Bronchial epithelial cell (primary cell): ENCODE measurements around the gene RAD9A. TPM values are rescaled to one million over a fixed set of nuclear protein-coding genes. Genes with fewer than 3 reads are reported as not detected.

Experiments used
- DNase-seq: peaks from one replicate; pipeline ENCODE4 v3.0.0-alpha.2; 2010; ENCODE audit warnings: low read depth
- FAIRE-seq: peaks from 2 replicates; lab custom pipeline; 2011; peaks lifted over from hg19 to GRCh38; lab: Jason Lieb, UNC
- H3K27me3 ChIP-seq: 2 replicates; pipeline ENCODE4 v1.5.1; 2011; ENCODE audit warnings: low read length; ENCODE audit not compliant: control insufficient read depth, insufficient read depth
- H3K36me3 ChIP-seq: 2 replicates; pipeline ENCODE4 v1.5.1; 2011; ENCODE audit warnings: low read length; ENCODE audit not compliant: control insufficient read depth, insufficient read depth
- H3K4me3 ChIP-seq: 2 replicates; pipeline ENCODE4 v1.5.1; 2011; ENCODE audit warnings: mild to moderate bottlenecking, low read depth, low read length, control low read depth
- total RNA-seq: library from RNA; depleted of rRNA; stranded (reverse); fragments of >200 nt; gene quantifications from 2 replicates; pipeline ENCODE4 v1.2.1, GENCODE V29; 2014
- TF ChIP-seq, protein P1 (sequence below): IDR thresholded peaks from 2 replicates; pipeline ENCODE4 v1.5.1; 2011; ENCODE audit warnings: mild to moderate bottlenecking, moderate library complexity, low read length, control low read depth, inconsistent platforms; ENCODE audit not compliant: insufficient read depth, severe bottlenecking

Gene RAD9A
- total RNA-seq, 1 donor from 2014 or later: 8.7 TPM

DNA sequence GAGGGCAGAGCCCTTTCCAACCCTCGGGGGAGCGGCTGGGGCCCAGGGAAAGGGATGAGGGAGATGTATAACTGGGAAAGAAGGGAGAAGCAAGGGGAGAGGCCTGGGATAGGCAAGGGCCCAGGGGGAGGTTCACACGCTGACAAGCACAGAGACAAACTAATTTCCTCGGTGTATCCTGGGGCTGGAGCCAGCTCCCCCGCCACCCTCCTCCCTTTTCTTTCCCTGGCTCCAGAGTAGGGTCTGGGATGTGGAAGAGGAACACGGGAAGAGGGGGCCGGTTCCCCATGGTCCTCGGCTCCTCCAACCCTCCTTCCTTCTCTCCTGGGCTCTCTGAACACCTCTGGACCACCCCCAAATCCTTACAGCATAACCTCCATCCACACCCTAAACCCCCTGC is 25.2 kb upstream of the RAD9A start:
- TF ChIP-seq, protein P1, sequence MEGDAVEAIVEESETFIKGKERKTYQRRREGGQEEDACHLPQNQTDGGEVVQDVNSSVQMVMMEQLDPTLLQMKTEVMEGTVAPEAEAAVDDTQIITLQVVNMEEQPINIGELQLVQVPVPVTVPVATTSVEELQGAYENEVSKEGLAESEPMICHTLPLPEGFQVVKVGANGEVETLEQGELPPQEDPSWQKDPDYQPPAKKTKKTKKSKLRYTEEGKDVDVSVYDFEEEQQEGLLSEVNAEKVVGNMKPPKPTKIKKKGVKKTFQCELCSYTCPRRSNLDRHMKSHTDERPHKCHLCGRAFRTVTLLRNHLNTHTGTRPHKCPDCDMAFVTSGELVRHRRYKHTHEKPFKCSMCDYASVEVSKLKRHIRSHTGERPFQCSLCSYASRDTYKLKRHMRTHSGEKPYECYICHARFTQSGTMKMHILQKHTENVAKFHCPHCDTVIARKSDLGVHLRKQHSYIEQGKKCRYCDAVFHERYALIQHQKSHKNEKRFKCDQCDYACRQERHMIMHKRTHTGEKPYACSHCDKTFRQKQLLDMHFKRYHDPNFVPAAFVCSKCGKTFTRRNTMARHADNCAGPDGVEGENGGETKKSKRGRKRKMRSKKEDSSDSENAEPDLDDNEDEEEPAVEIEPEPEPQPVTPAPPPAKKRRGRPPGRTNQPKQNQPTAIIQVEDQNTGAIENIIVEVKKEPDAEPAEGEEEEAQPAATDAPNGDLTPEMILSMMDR: no peak
- H3K27me3 ChIP-seq: no peaks in the 10 kb centered on the region
- FAIRE-seq: peak; percentile 7
- no peak overlapping the region for H3K4me3 ChIP-seq
- no peak for DNase-seq
- peaks cover 3% of the 10 kb centered on the region for H3K36me3 ChIP-seq

DNA sequence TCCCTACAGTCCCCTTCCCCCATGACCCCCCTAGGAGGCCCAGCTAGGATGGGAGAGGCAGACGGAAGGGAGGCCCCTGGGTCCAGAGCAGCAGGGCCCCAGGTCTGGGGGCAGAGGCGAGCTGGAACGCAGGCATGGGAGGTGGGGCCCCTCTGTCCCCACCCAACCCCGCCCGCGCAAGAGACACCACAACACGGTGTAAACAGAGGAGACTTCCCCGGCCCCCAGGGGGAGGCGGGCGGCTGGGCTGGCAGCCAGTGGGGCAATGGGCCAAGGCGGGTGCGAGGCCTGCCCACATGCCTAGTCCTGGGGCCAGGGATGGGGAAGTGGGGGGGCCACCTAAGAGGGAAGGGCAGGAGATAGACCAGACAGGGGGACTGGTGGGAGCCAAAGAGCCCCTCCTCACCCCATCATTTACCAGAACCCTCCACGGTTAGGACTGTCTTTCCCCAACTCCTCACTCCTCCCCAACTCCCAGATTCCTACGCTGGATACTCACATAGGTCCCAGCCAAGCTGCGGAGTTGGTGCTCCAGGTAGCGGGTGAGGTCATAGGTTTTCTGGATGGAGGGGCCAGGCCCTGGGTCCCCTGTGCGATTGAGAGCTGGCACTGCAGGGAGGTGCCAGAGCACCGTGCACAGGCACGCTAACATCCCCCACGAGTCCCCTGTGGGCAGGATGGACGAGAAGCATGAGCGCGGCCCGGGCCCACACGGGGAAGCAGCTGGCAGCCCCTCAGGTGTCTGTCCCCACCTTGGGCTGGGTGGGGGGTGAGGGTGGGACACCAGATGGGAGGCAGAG is 24.6 kb upstream of the RAD9A start:
- Histone ChIP-seq H3K4me3 (no peak overlapping the region), H3K27me3 (no peaks in the 10 kb centered on the region), H3K36me3 (peaks cover 3% of the 10 kb centered on the region)
- FAIRE-seq: peak; percentile 47
- no peak for DNase-seq
- TF ChIP-seq, protein P1: no peak

DNA sequence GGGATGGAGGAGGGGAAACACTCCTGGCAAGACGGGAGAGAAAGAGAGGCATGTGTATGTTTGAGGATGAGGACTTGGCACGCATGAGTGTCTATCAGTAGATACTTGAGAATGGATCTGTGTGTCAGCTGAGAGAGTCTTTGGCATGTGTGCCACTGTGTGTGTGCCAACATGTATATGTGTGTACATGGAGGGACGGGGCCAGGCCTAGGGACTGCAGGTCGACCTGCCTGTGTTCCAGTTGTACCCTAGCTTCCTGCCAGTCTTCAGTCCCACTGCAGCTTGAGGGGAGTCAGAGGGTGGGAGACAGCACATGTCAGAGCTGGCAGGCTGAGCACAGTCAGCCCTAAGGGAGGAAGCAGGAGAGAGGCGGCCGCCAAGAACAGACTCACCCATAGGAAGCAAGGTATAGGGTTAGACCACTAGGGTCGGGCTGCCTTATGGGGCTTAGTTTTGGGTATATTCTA is 24.0 kb upstream of the RAD9A start:
- no peaks in the 10 kb centered on the region for H3K27me3 ChIP-seq
- TF ChIP-seq, protein P1: no peak
- peak; percentile 58 for FAIRE-seq
- no peak overlapping the region for H3K4me3 ChIP-seq
- H3K36me3 ChIP-seq: peaks cover 3% of the 10 kb centered on the region
- DNase-seq: no peak

DNA sequence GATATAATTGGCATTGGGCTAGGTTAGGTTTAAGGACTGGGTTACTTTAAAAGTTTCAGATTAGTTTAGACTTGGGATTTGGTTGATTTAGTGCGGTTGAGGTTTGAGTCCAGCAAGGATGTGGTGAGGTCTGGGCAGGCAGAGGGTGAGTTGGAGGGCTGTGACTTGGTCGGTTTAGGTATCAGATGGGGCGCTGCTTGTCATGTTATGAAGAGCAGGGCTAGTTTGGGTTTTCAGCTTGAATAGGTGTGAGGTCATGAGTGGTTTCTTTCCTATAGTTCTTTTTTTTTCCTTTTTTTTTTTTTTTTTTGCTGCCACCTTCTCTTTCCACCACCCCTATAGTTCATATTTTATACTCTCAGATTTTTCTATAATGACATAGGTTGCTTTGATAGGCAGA is 23.2 kb upstream of the RAD9A start:
- H3K27me3 ChIP-seq: no peaks in the 10 kb centered on the region
- no peak overlapping the region for H3K4me3 ChIP-seq
- no peak for FAIRE-seq
- TF ChIP-seq, protein P1: no peak
- no peak for DNase-seq
- peaks cover 3% of the 10 kb centered on the region for H3K36me3 ChIP-seq

DNA sequence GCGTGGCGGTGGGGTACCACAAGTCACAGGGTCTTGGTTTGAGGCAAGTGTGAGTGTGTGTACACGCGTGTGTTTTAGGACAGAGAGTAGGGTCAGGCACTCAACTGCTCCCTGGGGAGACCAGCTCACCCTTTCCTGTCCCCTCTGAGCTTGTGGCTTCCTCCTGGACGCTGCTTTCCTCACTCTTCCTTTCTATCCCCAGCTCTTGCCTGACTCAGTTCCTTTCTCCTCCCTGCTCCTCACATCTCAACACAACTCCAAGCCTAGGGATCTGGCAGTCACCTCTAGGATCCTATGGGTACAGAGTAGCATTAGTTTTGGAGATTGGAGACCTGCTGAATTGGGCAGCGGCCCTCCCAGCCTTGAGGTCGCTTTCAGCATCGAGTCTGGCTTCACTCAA is 22.5 kb upstream of the RAD9A start:
- no peak overlapping the region for H3K4me3 ChIP-seq
- peaks cover 3% of the 10 kb centered on the region for H3K36me3 ChIP-seq
- H3K27me3 ChIP-seq: no peaks in the 10 kb centered on the region
- DNase-seq (no peak), FAIRE-seq (no peak)
- TF ChIP-seq, protein P1: no peak
